ENCODE measurements around the gene C1S.

The C1S gene

GRCh38 chr12:7017870-7018349 is 42.6 kb upstream of the C1S start (continued):
- TF ChIP-seq PRDM4 (tag by site-specific recombination; IDR thresholded peaks at IDR 0.05): 0 out of 2 replicates have a peak, but pooled peaks have one; percentile 15
- TF ChIP-seq ZNF654 (tag by site-specific recombination; IDR thresholded peaks at IDR 0.05; ENCODE audit: low read depth): no peak
- no peak for TF ChIP-seq ZNF510 (tag by site-specific recombination; IDR thresholded peaks at IDR 0.05; ENCODE audit: insufficient replicate concordance)
- TF ChIP-seq ATF2 (tag by site-specific recombination; IDR thresholded peaks at IDR 0.05; ENCODE audit: low read depth): no peak
- TF ChIP-seq, protein P1, sequence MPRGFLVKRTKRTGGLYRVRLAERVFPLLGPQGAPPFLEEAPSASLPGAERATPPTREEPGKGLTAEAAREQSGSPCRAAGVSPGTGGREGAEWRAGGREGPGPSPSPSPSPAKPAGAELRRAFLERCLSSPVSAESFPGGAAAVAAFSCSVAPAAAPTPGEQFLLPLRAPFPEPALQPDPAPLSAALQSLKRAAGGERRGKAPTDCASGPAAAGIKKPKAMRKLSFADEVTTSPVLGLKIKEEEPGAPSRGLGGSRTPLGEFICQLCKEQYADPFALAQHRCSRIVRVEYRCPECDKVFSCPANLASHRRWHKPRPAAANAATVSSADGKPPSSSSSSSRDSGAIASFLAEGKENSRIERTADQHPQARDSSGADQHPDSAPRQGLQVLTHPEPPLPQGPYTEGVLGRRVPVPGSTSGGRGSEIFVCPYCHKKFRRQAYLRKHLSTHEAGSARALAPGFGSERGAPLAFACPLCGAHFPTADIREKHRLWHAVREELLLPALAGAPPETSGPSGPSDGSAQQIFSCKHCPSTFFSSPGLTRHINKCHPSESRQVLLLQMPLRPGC (tag by site-specific recombination; IDR thresholded peaks at IDR 0.05): 0 out of 2 replicates have a peak, but pooled peaks have one; percentile 42
- TF ChIP-seq PRDM6 (tag by site-specific recombination; IDR thresholded peaks at IDR 0.05): no peak
- no peak for TF ChIP-seq ZNF121 (tag by site-specific recombination; IDR thresholded peaks at IDR 0.05)
- no peak for TF ChIP-seq ZNF585B (tag by site-specific recombination; IDR thresholded peaks at IDR 0.05)
- no peak for TF ChIP-seq ZNF274 (IDR thresholded peaks at IDR 0.05; ENCODE audit: low read length)
- no peak for TF ChIP-seq ZNF274 (tag by site-specific recombination; IDR thresholded peaks at IDR 0.05; ENCODE audit: borderline replicate concordance)
- TF ChIP-seq ZNF202 (tag by site-specific recombination; IDR thresholded peaks at IDR 0.05; ENCODE audit: borderline replicate concordance): no peak
- peak; percentile 58; the same call in 1 of the 2 replicates for TF ChIP-seq ZNF76 (tag by site-specific recombination; IDR thresholded peaks at IDR 0.05; ENCODE audit: borderline replicate concordance, low read depth)
- TF ChIP-seq ZNF561 (tag by site-specific recombination; IDR thresholded peaks at IDR 0.05; ENCODE audit: borderline replicate concordance): no peak
- TF ChIP-seq ZNF670 (tag by site-specific recombination; IDR thresholded peaks at IDR 0.05; ENCODE audit: low read depth): no peak
- TF ChIP-seq, protein P2, sequence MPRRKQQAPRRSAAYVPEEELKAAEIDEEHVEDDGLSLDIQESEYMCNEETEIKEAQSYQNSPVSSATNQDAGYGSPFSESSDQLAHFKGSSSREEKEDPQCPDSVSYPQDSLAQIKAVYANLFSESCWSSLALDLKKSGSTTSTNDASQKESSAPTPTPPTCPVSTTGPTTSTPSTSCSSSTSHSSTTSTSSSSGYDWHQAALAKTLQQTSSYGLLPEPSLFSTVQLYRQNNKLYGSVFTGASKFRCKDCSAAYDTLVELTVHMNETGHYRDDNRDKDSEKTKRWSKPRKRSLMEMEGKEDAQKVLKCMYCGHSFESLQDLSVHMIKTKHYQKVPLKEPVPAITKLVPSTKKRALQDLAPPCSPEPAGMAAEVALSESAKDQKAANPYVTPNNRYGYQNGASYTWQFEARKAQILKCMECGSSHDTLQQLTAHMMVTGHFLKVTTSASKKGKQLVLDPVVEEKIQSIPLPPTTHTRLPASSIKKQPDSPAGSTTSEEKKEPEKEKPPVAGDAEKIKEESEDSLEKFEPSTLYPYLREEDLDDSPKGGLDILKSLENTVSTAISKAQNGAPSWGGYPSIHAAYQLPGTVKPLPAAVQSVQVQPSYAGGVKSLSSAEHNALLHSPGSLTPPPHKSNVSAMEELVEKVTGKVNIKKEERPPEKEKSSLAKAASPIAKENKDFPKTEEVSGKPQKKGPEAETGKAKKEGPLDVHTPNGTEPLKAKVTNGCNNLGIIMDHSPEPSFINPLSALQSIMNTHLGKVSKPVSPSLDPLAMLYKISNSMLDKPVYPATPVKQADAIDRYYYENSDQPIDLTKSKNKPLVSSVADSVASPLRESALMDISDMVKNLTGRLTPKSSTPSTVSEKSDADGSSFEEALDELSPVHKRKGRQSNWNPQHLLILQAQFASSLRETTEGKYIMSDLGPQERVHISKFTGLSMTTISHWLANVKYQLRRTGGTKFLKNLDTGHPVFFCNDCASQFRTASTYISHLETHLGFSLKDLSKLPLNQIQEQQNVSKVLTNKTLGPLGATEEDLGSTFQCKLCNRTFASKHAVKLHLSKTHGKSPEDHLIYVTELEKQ (tag by site-specific recombination; IDR thresholded peaks at IDR 0.05; ENCODE audit: borderline replicate concordance): no peak
- no peak for TF ChIP-seq ZNF23 (tag by site-specific recombination; IDR thresholded peaks at IDR 0.05; ENCODE audit: borderline replicate concordance)
- no peak for TF ChIP-seq ZNF140 (tag by site-specific recombination; IDR thresholded peaks at IDR 0.05)
- no peak for TF ChIP-seq ZNF621 (tag by site-specific recombination; IDR thresholded peaks at IDR 0.05)
- TF ChIP-seq PRDM2 (tag by site-specific recombination; IDR thresholded peaks at IDR 0.05; ENCODE audit: borderline replicate concordance): no peak
- 0 out of 2 replicates have a peak, but pooled peaks have one; percentile 19 for TF ChIP-seq ZNF623 (tag by site-specific recombination; IDR thresholded peaks at IDR 0.05)

Measured in HEK293 (cell line).